NOMO-1 treated with DMSO at 0.1 percent for 48 hours (cell line): ENCODE results near the gene CDH4.

Experiments
- DNase-seq: peaks from one replicate; lab custom pipeline; 2025; ENCODE audit not compliant: unreplicated experiment; lab: John Stamatoyannopoulos, UW

Gene CDH4

DNA sequence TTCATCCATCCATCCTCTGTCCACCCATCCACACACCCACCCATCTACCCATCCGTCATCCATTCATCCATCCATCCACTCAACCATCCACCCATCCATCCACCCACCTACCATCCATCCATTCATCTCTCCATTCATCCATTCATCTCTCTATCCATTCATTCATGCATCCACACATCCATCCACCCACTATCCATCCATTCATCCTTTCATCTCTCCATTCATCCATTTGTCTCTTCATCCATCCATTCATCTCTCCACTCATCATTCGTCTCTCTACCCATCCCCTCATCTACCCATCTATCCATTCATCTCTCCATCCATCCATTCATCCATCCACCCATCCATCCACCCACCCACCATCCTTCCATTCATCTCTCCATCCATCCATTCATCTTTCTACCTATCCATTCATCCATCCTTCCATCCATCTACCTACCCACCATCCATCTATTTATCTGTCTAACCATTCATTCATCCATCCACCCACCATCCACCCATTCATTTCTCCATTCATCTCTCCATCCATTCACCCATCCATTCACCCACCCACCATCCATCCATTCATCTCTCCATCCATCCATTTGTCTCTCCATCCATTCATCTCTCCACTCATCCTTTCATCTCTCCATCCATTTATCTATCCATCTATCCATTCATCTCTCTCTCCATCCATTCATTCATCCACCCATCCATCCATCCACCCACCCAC, 538.2 kb downstream of the CDH4 start:
- no peak for DNase-seq

DNA sequence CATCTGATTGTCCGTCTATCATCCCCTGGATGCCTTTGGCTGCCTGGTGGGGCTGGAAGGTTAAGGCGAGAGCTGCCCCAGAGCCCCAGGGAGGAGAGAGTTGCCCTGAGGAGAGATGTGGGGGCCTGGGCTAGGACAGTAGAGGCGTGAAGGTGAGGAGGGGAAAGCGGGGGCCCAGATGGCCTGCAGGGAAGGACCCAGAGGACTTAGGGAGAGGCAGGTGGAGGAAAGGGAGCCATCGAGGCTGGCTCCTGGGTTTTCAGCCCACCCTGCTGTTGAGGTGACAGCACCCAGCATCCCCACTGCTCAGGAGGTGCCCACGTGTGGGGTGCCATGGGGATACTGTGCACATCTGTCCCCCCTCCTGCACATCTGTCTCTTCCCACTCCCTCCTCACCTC, 539.9 kb downstream of the CDH4 start:
- DNase-seq = no peak

DNA sequence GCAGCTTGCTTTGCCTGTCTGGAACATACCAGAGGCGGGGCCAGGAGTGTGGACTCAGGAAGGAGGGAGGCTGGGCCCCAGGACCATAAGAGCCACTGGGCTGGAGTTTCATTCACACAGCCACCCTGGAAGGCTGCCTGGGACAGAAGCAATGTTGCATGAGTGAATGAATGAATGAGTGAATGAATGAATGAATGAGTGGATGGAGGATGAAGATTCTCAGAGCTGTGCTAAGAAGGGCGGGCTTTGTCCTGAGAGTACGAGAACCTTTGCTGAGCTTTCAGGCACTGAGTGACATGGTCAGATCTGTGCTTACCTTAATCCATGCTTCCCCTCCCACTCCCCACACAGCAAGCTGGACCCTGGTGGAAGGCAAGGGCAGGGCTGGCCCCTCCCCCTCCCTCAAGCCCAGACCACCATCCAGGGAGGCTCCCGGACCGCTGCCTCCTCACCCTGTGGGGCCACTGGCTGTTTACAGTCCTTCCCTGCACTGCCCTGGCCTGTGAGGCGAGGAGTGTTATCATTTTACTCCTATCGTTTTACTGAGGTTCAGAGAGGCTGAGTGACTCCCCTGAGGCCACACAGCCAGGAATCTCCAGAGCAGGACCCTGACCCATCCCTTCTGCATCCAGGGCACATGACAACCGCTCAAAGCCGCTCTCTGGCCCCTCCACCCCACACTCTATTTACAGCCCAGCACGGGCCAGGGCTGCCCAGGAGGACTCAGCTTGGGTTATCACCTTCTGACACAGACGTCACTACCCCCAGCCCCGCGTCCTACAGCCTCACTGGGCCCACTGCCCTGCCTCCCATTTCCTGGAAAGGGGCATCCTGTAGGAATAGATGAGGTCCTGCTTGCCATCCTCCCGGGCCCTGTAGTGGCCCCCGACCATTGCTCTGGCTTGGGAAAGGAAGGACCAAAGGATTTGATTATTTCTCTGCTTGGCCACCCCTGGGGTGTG, 543.9 kb downstream of the CDH4 start:
- no peak for DNase-seq

DNA sequence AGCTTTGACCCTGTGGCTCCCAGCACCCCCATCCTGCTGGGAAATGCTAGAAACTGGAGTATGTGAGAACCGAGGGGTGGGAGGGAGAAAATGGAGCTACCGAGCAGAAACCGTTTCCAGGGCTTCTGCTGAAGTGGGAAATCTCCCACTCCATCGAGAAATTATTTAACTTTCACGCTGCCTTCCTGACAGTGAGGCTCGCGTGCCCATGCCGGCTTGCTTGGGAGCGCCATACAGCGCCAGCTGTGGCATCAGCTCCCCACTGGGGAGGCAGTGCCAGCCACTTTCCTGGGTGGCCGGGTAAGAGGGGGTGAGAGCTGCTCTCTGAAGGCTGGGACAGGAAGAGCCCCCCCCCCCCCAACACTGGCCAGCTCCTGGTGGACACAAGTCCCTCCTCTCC, 544.7 kb downstream of the CDH4 start:
- DNase-seq = no peak

DNA sequence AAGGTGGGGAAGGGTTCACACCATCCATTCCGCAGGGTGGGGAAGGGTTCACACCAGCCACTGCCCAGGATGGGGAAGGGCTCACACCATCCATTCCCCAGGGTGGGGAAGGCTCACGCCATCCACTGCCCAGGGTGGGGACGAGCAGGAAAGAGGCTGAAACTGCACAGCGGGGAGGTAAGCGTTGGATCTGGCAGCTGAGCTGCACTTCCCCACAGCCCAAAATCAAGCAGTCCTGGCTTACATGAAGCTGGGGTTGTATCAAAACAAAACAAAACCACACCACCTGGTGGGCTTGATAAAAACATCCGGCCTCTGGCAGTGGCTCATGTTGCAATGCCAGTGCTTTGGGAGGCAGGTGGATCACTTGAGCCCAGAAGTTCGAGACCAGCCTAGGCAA, 545.1 kb downstream of the CDH4 start:
- DNase-seq = no peak

DNA sequence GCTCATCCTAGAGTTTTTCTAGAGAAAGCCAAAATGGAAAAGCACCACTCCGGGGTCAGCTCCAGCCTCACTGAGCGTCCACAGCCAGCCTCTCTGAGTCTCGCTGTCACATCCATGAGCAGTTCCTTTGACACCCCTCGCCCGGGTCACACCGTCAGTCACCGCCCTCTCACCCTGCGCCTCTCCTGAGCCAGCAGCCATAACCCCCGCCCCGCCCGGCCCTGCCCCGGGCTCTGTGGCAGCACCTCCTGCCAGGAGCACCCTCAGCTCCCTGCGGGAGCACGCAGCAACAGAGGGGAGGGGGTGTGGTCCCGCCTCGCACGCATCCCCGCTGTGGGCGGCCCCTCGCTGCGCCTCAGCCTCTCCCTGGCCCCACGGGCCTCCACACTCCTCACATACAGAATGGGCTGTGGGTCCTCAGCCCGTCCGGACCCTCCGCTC, 545.9 kb downstream of the CDH4 start:
- no peak for DNase-seq

DNA sequence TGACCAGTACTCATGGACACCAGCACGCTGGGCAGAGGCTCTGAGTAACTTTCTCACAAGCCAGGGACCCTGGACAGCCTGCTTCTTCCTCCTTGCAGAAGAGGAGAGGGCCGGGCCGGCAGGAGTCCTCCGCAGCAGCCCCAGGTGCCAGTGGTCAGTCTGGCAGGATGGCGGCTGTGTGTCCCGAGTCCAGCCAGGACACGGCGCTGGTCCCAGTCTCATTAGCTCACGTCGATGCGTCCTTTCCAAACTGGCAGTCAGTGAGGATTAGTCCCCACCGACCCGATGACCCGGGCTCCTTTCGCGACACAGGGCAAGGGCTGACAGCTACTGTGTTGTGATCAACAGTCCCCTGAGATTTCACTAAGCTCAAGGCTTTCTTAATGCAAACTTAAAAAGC, 546.6 kb downstream of the CDH4 start:
- DNase-seq = no peak

DNA sequence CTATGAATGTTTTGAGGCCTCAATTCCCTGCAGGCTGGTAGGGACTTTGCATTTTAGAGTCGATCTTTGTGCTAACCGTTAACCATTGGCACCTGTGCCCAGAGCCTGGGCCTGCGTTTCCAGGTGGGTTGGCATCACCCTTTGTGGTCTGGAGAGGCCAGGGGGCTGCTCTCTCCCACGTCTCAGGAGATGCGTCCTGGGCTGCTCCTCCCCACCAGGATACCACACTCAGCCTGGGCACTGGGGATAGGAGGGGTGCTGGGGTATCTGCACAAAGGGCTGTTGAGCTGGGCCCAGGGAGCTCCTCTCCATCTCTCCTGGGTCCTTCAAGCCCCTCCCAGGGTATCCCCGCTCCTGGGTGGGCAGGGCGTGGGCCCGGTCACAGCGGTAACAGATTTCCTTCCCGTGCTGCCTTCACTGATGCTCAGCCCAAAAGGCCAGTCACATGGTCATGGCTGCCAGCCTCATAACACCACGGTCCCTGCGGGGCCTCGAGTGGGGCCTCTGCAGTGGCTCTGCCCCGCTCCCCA, 547.4 kb downstream of the CDH4 start:
- no peak for DNase-seq

DNA sequence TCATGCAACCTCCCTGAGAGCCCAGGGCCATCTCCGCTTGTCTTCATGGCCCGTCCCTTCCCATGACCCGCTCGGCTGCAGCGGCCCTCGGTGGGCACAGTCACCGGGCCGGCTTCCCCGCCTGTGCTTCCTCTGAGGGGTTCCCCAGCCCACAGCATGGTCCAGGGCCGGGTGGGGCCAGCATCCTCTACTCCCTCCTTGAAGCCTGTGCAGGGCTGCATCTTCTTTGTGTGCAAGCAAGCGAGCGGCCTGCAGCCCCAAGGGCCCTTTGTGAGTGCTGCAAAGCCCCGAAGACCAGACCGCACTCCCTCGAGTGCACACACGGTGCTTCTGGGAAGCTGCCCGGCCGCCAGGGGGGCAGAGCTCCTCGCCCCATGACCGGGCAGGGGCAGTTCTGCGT, 547.9 kb downstream of the CDH4 start:
- DNase-seq = no peak

DNA sequence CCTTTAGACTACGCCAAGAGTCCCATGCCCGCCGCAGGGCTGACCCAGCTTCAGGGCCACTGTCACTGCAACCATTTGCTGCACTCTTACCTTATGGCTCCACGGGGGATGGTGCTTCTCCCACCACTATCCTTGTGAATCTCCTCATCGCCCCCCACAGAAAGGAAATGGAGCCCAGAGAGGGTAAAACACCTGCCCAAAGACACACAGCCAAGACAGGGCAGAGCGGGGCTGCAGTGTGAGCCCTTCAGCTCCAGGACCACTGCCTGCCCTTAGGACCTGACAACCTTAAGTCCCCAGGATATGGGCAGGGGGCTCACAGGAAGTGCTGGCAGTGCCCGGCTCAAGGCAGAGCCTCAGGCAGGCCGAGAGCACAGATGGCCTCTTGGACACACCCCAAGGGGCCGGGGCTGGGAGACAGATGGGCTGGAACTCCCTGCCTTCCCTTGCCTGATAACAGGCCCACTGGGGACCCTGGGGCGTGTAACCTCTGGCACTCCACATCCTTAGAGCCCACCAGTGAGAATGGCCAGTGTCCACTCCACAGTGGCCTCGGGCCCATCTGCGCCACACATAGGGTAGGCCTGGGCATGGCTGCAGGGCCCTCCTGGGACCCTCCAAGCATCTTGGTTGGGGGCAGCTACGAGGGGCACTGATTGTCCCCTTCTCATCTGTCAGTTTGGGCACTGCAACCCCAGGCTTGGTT, 548.5 kb downstream of the CDH4 start:
- no peak for DNase-seq

DNA sequence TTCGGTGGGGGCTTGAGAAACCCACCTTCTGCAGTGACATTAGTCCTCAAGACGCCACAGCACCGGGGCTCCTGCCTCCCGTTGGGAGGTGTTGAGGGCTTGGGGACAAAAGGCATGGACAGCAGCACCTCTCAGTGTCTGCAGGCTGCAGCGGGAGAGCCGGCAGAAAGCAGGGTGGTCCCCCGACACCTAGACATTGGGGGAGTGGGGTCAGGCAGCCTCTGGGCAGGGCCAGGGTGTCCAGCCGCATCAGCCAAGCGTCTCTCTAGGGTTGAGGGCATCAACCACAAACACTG, 549.0 kb downstream of the CDH4 start:
- DNase-seq = no peak

DNA sequence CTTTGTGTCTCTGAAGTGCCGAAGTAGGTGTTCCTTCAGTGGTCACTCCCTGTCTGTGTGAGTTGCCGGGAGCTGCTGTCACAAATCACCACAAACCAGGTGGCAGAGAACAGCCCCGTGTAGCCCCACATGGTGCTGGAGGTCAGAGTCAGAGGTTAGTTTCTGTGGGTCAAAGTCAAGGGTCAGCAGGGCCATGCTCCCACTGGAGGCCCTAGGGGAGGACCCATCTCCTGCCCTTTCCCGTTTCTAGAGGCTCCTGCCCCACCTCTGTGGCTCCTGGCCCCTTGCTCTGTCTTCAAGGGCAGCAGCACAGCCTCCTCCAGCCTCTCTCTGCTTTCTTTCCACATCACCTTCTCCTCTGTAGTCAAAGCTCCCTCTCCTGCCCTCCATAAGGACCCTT, 549.4 kb downstream of the CDH4 start:
- DNase-seq = no peak

DNA sequence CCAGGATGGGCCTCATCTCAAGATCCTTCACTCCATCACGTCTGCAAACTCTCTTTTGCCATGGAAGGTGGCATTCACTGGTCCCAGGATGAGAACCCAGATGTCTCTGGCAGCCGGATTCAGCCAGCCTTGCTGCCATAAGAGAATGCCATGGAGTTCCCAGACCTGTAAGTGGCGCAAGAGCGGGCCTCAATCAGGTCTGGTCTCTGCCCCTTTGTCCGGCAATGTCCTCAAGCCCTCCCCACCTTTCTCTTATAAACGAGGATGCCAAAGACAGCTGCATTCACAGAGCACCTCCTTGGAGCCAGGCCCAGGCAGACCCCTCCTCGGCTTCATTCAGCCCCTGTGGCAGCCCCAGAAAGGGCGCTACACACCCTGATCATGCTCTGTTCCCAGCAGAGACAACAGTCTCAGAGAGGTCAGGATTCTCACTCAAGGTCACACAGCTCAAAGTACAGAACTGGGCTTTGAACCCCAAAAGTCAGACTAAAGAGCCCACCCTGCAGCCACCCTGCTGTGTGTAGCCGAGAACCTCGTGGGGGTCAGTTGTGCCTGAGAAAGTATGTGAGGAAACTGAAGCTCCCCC, 549.9 kb downstream of the CDH4 start:
- no peak for DNase-seq

DNA sequence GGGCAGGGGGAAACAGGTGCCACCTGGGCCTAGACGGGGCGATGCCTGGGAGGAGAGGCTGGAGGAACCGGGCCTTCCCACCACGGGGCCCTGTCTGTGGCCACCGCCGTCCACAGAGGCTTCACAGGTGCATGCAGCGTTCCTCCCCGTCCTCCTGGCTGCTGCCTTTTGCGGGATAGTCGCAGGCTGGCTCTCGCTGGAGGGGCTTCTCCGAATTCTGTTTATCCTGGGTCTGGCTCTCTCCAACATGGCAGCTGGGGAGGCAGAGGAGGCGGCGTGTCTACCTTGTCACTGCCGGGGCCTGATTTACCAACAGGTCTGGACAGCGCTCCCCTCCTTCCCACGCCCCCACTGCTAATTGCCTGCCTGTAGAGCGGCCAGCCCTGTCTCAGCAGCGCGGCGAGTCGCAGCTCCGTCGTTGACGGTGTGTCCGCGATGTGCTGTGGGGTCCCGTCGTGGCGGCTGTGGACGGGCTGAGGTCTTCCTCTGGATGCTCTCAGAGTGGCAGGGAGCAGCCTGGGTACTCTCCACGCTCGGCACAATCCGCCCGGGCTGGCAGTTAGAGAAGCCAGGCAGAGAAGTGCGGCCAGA, 550.8 kb downstream of the CDH4 start:
- DNase-seq = no peak

DNA sequence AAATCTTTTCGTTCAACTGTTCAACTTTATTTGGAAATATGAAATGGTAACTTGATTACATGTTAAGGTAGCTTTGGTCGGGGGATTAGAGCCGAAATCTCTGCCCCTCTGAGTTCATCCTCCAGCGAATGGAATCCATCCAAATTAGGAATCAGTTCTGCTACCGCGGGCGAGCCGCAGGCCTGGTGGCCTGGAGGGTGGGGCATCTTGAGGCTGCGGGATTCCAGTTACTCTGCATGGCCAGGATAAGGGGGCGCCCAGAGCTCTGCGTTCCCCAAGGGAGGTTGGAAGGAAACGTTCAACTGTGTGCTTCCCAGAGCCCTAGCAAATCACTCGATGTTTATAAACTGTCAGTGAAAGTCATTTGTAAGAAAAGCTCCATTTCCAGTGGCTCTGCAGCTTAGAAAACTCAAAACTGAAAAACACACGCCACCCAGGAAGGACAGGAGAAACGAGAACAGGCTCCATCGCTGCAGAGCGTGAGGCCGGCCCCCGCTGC, 551.4 kb downstream of the CDH4 start:
- DNase-seq = no peak

DNA sequence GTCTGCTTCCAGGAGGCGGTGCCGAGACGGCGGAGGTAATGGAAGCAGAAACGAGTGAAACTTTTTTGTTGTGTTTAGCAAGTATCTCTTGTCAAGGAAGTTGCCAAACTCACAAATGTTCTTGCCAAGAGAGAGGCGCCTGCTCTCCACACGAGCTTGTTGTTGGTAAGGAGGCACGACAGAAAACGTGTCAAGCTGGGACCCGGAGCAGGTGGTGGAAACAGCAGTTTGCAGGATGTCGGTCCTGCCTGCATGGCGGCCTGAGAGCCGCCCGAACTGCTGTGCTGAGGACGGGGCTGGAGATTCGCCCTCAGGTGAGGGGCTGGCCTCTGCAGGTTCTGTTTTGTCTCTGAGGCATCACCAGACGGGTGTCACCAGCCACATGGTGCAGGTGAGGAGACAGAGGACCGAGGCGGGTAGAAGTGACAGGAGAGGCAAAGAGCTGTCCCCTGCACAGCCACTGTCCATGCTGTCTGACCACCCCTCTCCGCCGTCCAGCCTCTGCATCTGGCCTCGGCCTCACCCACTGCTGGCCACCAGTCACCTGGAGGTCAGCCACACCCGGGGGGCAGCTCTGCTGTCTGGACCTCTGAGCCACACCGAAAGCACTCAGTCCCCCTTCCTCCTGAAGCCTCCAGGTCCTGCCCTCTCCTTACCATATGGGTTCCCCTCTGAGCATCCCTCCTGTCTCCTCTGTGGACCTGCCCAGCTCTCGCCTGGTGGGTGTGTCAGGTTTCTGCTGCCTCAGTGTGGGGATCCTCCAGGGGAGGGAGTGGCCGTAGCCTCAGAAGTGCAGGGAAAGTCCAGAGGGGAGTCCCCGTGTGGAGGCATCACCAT, 552.1 kb downstream of the CDH4 start:
- no peak for DNase-seq

DNA sequence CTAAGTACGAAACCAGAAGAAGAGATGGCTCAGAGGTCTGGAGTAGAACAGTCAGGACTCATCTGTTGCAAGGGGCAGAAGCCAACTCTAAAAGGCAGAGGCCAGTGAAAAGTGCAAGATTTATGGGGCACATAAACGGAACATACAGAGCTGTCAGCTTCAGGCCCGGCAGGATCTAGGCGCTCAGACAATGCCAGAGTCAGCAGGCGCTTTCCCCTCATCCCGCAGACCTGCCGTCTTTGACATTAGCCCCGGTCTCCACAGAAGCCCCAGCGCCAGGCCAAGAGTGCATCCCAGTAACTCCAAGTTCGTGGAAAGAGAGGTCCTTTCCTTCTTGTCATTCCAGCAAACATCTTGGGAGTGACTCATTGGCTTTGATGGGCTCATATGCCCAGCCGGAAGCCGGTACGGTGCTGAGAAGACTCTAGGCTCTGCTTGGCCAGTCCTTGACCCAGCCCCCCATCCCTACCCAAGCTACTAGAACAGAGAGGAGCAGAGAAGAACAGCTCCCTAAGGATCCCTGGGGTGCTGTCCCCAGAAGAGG, 552.8 kb downstream of the CDH4 start:
- no peak for DNase-seq

DNA sequence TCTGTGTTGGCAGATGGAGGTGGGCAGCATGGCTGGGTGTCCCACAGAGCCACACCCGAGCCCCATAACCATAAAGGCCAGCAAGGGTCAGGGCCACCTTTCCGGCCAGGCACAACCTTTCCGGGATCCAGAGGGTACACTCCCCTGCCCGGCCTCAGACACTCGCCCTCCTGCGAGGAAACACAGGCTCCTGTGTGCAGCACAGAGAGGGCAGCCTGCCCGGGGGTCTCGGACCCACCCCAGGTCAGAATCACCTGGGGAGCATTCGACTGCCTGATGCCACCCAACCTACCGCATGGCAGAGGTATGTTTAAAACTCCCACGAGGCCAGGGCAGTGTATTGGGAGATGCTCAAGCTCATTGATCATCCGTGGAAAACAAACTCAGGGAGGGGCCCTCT, 553.3 kb downstream of the CDH4 start:
- no peak for DNase-seq

DNA sequence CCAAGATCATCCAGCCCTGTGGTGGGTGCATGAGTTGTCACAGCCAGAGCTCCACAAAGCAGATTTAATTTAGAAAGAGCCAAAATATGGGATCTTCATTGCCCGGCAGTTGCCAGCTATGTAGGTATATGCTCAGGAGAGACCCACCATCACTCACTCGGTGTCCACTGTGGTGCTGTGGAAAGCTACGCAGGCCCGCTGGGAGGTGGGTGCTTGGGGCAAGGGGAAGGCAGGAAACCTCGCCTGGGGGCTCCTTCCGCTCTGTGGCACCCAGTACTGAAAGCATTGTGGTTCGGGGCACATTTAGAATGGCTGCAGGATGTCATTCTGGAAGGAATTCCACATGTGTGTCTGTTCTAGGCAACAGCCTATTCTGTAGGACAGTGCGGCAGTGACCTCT, 553.7 kb downstream of the CDH4 start:
- DNase-seq = no peak

DNA sequence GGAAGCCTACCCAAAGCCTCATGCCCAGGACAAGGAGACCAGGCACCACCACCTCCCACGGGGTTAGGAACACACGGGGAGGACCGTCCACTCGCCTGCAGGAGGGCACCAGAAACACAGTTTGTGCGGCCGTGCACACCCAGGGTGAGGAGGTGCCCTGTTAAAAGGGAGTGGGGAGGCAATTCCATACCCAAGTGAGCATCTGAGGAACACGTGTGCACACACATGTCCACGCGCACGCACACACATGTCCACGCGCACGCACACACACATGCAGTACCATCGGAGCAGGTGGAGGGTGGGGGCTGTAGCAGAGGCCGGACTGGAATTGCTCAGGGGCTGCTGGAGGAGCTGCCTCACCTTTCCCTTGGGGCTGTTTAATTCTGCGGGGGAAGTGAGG, 554.3 kb downstream of the CDH4 start:
- DNase-seq = no peak
